ENCODE measurements around the gene TCF12.

TCF12 gene

DNA sequence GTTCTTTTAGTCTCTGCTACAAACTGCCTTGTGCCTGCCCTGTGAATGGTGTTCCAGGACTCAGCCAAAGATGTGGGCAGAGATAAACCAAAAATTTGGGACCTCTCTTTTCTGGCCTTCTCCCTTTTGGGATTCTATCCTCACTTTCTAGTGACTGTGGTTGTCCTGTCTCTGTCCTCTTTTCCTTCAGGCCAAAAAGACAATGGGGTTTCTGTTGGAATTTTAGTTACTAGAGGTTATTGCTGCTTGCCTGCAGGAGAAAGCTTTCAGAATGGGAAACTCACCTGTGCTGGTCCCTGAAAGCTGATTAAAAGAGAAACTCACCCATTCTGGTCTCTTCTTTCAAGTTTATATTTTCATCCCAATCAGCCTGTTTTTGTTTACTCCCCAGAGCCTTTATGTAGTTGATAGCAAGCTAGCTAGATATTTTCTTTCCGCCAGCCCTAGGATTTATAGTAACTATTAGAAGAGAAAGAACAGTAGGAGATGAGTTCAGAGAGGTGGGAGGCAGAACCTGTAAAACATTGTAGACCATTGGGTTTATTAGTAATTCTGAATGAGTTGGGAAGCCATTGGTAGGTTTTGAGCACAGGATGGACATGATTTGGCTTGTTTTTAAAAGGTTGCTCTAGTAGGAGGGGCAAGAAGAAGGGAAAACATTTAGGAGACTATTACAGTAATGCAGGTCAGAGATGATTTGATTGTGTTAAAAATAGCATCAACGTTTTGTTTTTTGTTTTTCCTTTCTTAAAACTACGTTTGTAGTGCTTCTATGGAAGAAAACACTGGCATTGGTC is 138.9 kb downstream of the TCF12 start:
- no peak for DNase-seq

DNA sequence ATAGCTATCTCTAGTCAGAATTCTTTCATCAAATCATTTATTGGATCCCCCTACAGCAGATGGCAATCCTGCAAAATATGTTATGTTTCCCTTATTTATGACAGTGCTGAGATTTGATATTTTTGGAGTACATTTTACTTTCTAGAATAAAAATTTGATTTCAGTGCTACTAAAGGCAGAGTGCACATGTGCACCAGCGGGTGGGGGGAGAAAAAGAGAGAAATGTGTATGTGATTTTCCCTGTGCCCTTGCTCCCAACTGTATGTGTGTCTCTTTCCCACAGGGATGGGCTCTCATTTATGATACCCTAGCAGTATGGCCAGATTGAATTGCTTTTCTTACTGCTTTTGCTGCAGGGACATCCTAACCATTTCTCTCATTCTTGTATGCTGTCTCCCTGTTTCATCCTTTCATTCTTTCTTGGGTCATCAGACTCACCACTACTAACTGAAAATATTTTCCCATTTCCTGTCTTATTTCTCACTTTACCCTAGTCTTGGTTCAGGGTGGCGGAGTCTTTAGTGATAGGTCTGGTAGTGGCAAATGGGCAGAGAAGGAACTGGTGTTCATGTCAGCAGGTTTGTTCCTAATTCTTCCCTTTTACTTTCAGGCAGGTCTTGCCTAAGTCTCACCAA is 140.7 kb downstream of the TCF12 start:
- DNase-seq, result no peak

- no peak for DNase-seq
These were observed 142.4 kb downstream of the TCF12 start for GRCh38 chr15:57060799-57061198.

GRCh38 chr15:57061281-57061680 is 142.8 kb downstream of the TCF12 start:
- no peak for DNase-seq

- DNase-seq, result no peak
These were observed 143.3 kb downstream of the TCF12 start for GRCh38 chr15:57061696-57062095.

GRCh38 chr15:57064033-57064432 is 145.6 kb downstream of the TCF12 start:
- DNase-seq, result no peak

- no peak for DNase-seq
These were observed 151.0 kb downstream of the TCF12 start for GRCh38 chr15:57069423-57069822.

- DNase-seq, result no peak
These were observed 152.2 kb downstream of the TCF12 start for GRCh38 chr15:57070674-57071073.

DNA sequence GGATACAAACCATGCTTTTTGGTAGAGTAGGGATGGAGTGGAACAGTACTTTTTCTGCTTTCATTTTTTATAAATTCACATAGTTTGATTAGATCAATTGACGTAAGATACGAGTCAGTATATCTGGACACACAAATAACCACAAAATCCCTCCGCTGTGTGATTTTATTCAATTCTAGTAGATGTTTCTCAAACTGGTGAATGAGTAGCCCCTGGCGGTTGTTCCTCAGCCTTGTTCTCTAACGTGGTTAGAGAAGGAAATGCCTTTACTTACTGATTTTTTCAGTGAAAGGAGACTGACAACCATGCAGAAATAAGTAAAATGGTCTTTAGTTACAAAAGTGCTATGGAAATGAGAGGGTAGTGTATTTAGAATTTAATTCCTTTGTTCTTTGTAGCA is 161.0 kb downstream of the TCF12 start:
- no peak for DNase-seq

- no peak for DNase-seq
These were observed 161.6 kb downstream of the TCF12 start for GRCh38 chr15:57079931-57080620.

GRCh38 chr15:57082054-57082728 is 163.7 kb downstream of the TCF12 start:
- no peak for DNase-seq

- DNase-seq, result no peak
These were observed 165.7 kb downstream of the TCF12 start for GRCh38 chr15:57084192-57084591.

GRCh38 chr15:57085267-57085666 is 166.8 kb downstream of the TCF12 start:
- no peak for DNase-seq

DNA sequence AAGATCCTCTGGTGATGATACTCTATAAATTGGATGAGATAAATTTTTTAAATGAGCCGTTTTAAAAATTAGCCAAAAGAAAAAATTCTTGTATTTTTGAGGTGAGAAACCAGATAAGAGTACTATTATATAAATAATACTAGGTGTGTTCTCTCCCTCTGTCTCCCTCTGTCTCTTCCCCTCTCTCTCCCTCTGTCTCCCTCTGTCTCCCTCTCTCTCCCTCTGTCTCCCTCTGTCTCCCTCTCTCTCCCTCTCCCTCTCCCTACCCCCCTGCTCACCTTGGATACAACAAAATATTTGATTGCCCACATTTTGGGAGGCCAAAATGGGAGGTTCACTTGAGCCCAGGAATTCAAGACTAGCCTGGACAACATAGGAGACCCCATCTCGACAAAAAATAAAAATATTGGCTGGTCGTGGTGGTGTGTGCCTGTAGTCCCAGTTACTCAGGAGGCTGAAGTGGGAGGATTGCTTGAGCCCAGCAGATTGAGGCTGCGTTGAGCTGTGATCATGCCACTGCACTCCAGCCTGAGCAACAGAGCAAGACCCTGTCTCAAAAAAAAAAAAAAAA is 168.5 kb downstream of the TCF12 start:
- no peak for DNase-seq

- DNase-seq, result no peak
These were observed 171.5 kb downstream of the TCF12 start for GRCh38 chr15:57089815-57090495.

GRCh38 chr15:57090496-57090859 is 172.0 kb downstream of the TCF12 start:
- DNase-seq, result no peak

GRCh38 chr15:57091636-57092035 is 173.2 kb downstream of the TCF12 start:
- no peak for DNase-seq

- DNase-seq, result no peak
These were observed 173.8 kb downstream of the TCF12 start for GRCh38 chr15:57092252-57092651.

DNA sequence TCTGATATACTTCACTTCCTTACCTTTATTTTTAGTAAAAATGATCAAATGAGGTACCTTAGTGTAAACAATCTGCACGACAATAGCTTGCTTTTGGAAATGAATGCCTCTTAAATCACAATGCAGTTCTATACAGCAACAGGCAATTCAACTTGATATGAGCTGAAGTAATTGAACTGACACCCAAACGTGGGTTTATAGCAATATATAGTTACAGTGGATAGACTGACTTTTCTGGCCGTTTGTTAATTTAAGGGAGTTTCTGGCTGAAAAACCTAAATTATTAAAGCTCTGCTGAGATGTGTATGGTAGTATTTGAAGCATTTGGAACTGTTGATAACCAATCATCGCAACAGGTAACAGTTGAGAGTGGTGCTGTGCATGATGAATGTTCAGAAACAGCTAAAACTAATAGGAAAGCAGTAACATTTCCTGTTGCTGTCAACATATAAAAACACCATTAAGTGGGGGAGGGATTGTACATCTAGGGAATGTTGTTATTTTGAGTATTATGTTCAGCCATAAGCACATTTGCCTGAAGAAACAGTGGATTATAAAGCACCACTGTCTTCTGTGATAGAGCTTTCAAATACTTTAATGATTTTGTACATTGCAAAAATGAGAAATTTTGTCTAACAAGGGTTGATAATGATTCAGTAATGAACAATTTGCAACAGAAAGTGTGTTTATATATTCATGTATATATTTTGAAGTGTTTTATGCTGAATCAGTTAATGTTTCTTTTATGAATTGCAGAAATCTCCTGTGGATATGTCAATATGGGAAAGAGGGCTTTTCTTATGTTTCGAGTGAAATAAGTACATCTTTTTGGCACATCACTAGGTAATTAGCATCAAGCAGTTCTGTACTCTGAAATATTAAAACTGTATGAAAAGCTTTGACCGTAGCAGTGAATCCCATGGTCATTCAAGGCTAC is 176.1 kb downstream of the TCF12 start:
- DNase-seq, result no peak

DNA sequence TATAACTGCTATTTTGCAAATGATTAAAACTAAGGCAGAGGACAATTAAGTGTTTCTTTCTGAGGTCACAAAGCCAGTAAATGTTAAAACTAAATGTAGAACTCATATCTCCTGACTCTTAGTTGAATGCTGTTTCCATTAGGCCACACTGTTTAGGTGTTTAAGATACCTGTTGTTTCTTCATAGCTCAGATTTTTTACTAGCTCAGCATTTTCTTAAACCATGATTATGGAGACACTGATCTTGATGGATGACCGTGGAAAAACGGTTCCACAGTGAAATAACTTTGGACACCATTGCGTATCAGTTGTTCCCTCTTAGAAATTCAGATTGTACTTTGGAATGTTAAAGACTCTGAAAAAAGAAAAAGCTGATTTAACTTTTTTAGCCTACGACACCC is 177.5 kb downstream of the TCF12 start:
- no peak for DNase-seq

DNA sequence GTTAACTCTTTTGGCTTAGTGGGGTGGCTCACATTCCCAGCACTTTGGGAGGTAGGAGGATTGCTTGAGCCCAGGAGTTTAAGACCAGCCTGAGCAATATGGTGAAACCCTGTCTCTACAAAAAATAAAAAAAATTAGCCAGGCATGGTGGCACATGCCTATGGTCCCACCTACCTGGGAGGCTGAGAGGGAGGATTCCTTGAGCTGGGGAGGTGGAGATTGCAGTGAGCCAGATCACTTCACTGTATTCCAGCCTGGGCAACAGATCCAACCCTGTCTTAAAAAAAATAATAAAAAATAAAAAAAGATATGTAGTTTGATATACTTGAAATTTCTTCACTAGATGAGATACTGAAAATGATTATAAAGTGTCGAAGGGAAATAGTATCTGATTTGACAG is 178.8 kb downstream of the TCF12 start:
- DNase-seq, result no peak

All from stimulated activated CD4-positive, alpha-beta T cell treated with anti-CD3 and anti-CD28 coated beads, Interleukin-4, amount 100 ng/mL, for 1 hour (primary cell).